Body of pancreas (tissue), 4 donors: Measurements from ENCODE around the gene BIN2. TPM values are rescaled to one million over a fixed set of nuclear protein-coding genes. Genes with fewer than 3 reads are reported as not detected.

Source experiments
- ATAC-seq: fragments of 150-250 bp; one replicate; pipeline ENCODE4 v1.9.1; 2016
- DNase-seq, 4 donors: peaks; one replicate each; pipeline ENCODE4 v3.0.0-alpha.2; 2019
- H3K27ac ChIP-seq, 4 donors: fragments of 200-600 bp; sonication (generic); 1 replicate in 3 of 4; 2 replicates in 1 of 4; pipeline versions ENCODE4 v1.5.1 to v1.6.1; 2016 to 2019; ENCODE audit warnings: mild to moderate bottlenecking in 1 of 4, mixed read lengths in 1 of 4, moderate library complexity in 1 of 4
- H3K27me3 ChIP-seq, 2 donors: fragments of 200-600 bp; sonication (generic); one replicate each; pipeline ENCODE4 v1.6.0; 2016; ENCODE audit warnings: mild to moderate bottlenecking in 1 of 2
- H3K36me3 ChIP-seq, 2 donors: fragments of 200-600 bp; sonication (generic); replicated peaks in 1 of 2; 2 replicates each; pipeline ENCODE4 v1.5.1; 2016; ENCODE audit warnings: low read depth in 2 of 2; ENCODE audit not compliant: insufficient read depth in 1 of 2
- H3K4me1 ChIP-seq: fragments of 200-600 bp; sonication (generic); one replicate; pipeline ENCODE4 v1.6.0; 2016
- H3K4me3 ChIP-seq, 2 donors: fragments of 200-600 bp; sonication (generic); 1 replicate in 1 of 2; 2 replicates in 1 of 2; pipeline ENCODE4 v1.5.1; 2016 to 2019
- H3K9me3 ChIP-seq, 3 donors: fragments of 200-600 bp; sonication (generic); 1 replicate in 2 of 3; 2 replicates in 1 of 3; pipeline ENCODE4 v1.5.1; 2016
- POLR2A ChIP-seq, 3 donors: fragments of 450-650 bp; IDR thresholded peaks; one replicate each; pipeline ENCODE4 v1.6.1; 2016; ENCODE audit warnings: antibody characterized with exemption in 3 of 3, mild to moderate bottlenecking in 2 of 3
- WGBS, 2 donors: methylation state at CpG; one replicate each; pipeline ENCODE4 v1.1.5; 2017; 5-methylcytosine and 5-hydroxymethylcytosine counted together
- intact Hi-C: fragments of 100-400 bp; cut with DNase I; formaldehyde crosslinking; loops from one replicate; pipeline ENCODE4 v1.15.1; 2023
- total RNA-seq, 2 donors: library from RNA; depleted of rRNA; stranded (reverse); fragments of >200 nt; gene quantifications; one replicate each; pipeline ENCODE4 v1.1.0, GENCODE V29; 2016
- TF ChIP-seq, protein P1 (sequence below), 7 experiments: fragments of 450-650 bp in 4 of 7; fragments of 200-600 bp in 3 of 7; sonication (generic) in 3 of 7; IDR thresholded peaks; one replicate each; pipeline ENCODE4 v1.5.1; 2016 to 2019; ENCODE audit warnings: antibody characterized with exemption in 7 of 7

The BIN2 gene
- total RNA-seq, 2 donors from 2014 or later, result 1.0 to 1.3 TPM

DNA sequence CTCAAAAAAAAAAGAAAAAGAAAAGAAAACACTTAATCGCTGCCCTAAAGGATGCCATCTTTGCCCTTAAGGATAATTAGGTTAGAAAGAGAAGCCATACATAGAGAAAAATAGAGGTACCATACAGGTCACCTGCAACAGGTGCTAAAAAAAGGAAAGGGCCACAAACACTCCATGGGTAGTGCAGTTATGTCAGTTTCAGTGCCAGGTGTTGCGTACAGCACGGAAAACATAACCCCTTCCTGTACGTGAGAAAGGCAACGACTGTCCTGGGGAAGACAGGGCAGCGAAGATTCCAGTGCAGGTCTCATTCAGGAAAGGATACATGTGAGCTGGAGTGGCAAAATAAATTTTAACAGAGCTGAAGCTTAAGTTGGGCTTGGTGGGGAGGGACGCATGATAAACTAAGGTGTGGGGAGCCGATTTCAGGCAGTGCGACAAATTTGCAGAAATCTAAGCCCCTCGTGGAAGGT, 85.9 kb downstream of the BIN2 start:
- H3K4me3 ChIP-seq, result peak overlapping the region in 1 of 2 donors; percentile 94
- peak; percentile 15 for ATAC-seq
- peak overlapping the region; percentile 48 to 100 (median 99) for H3K27ac ChIP-seq
- H3K9me3 ChIP-seq, result no peaks in the 10 kb centered on the region
- DNase-seq, result peak in 3 of 4 donors; percentile 28 to 61 (median 54)
- H3K36me3 ChIP-seq, result peaks cover 9% of the 10 kb centered on the region in 2 donors
- 5 to 6% methylated on average over 10 of the region's 10 CpGs for WGBS, 2 donors
- H3K4me1 ChIP-seq, result peaks cover 25% of the 10 kb centered on the region
- H3K27me3 ChIP-seq, result no peaks in the 10 kb centered on the region
- intact Hi-C loops, result no loop called here
- TF ChIP-seq, protein P1, sequence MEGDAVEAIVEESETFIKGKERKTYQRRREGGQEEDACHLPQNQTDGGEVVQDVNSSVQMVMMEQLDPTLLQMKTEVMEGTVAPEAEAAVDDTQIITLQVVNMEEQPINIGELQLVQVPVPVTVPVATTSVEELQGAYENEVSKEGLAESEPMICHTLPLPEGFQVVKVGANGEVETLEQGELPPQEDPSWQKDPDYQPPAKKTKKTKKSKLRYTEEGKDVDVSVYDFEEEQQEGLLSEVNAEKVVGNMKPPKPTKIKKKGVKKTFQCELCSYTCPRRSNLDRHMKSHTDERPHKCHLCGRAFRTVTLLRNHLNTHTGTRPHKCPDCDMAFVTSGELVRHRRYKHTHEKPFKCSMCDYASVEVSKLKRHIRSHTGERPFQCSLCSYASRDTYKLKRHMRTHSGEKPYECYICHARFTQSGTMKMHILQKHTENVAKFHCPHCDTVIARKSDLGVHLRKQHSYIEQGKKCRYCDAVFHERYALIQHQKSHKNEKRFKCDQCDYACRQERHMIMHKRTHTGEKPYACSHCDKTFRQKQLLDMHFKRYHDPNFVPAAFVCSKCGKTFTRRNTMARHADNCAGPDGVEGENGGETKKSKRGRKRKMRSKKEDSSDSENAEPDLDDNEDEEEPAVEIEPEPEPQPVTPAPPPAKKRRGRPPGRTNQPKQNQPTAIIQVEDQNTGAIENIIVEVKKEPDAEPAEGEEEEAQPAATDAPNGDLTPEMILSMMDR (IDR thresholded peaks at IDR 0.05), result no peak
- TF ChIP-seq POLR2A (IDR thresholded peaks at IDR 0.05), result no peak

GRCh38 chr12:51234530-51234929, 89.4 kb downstream of the BIN2 start:
- no peak for ATAC-seq
- no peak for DNase-seq
- intact Hi-C loops, result no loop called here
- Histone ChIP-seq H3K27ac (no peak overlapping the region), H3K4me1 (peaks cover 6% of the 10 kb centered on the region), H3K9me3 (no peaks in the 10 kb centered on the region), H3K27me3 (no peaks in the 10 kb centered on the region), H3K4me3 (no peak overlapping the region), H3K36me3 (no peaks in the 10 kb centered on the region)
- TF ChIP-seq, protein P1 (IDR thresholded peaks at IDR 0.05), result no peak
- WGBS, 2 donors, result 31 to 35% methylated on average over 5 of the region's 5 CpGs

DNA sequence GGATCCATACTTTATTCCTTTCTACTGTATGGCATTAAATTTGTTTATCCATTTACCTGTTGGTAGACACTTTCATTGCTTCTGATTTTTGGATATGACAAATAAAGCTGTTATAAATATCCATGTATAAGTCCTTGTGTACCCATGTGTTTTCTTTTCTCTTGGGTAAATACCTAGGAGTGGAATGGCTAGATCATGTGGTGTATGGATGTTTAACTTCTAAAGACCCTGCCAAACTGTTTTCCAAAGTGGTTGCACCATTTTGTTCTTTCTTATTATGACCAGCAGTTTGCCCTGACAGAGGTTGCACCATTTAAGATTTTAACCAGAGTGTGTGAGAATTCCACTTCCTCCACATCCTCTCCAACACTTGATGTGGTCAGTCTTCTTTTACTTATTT, 91.3 kb downstream of the BIN2 start:
- H3K27ac ChIP-seq, result no peak overlapping the region
- no peak for TF ChIP-seq POLR2A (IDR thresholded peaks at IDR 0.05)
- TF ChIP-seq, protein P1 (IDR thresholded peaks at IDR 0.05), result no peak
- H3K4me1 ChIP-seq, result peaks cover under 1% of the 10 kb centered on the region
- no peaks in the 10 kb centered on the region for H3K36me3 ChIP-seq
- no peak overlapping the region for H3K4me3 ChIP-seq
- H3K9me3 ChIP-seq, result no peaks in the 10 kb centered on the region
- DNase-seq, result no peak
- intact Hi-C loops, result no loop called here
- ATAC-seq, result no peak
- no peaks in the 10 kb centered on the region for H3K27me3 ChIP-seq

Other genes with a start within 250 kb of the BIN2 start
- gene CSRNP2, start 240.6 kb downstream of the BIN2 start, total RNA-seq, result 10 to 100 TPM; 20.8 to 25.4 TPM
- gene TFCP2, start 151.0 kb downstream of the BIN2 start, total RNA-seq, result 1 to 10 TPM; 7.9 to 9.9 TPM
- 1 to 10 TPM; 6.2 to 9.6 TPM for gene POU6F1, start 106.1 kb downstream of the BIN2 start, total RNA-seq
- gene DAZAP2, start 85.3 kb downstream of the BIN2 start, total RNA-seq, result 10 to 100 TPM; 77.1 to 87.7 TPM
- gene SMAGP, start 53.8 kb downstream of the BIN2 start, total RNA-seq, result 1 to 10 TPM; 7.0 to 8.6 TPM
- gene CELA1, start 22.5 kb upstream of the BIN2 start, total RNA-seq, result not detected
- gene GALNT6, start 67.2 kb upstream of the BIN2 start, total RNA-seq, result 1 to 10 TPM; 8.6 to 9.3 TPM
- gene SLC4A8, start 100.7 kb upstream of the BIN2 start, total RNA-seq, result 1 to 10 TPM; 1.6 to 2.3 TPM